Uterus (tissue), 4 donors: ENCODE data around the gene PRR23E. TPM values are rescaled to one million over a fixed set of nuclear protein-coding genes. Genes with fewer than 3 reads are reported as not detected.

Experiments used
- DNase-seq, 2 donors: peaks; one replicate each; pipeline ENCODE4 v3.0.0-alpha.2; 2019 to 2020
- H3K27ac ChIP-seq, 2 donors: fragments of 200-600 bp; sonication (generic); 1 replicate in 1 of 2; 2 replicates in 1 of 2; pipeline ENCODE4 v1.5.1; 2016 to 2018
- H3K27me3 ChIP-seq, 2 donors: fragments of 200-600 bp; sonication (generic); one replicate each; pipeline ENCODE4 v1.5.1; 2018 to 2019; ENCODE audit warnings: control low read depth in 1 of 2
- H3K36me3 ChIP-seq, 2 donors: fragments of 200-600 bp; sonication (generic); one replicate each; pipeline ENCODE4 v1.5.1; 2019; ENCODE audit warnings: control low read depth in 1 of 2
- H3K4me1 ChIP-seq, 2 donors: fragments of 200-600 bp; sonication (generic); one replicate each; pipeline ENCODE4 v1.5.1; 2018 to 2019; ENCODE audit warnings: control low read depth in 1 of 2
- H3K4me3 ChIP-seq, 2 donors: fragments of 200-600 bp; sonication (generic); 1 replicate in 1 of 2; 2 replicates in 1 of 2; pipeline ENCODE4 v1.5.1; 2018 to 2019; ENCODE audit warnings: mild to moderate bottlenecking in 1 of 2
- H3K9me3 ChIP-seq, 2 donors: fragments of 200-600 bp; sonication (generic); one replicate each; pipeline ENCODE4 v1.5.1; 2019; ENCODE audit warnings: control low read depth in 1 of 2
- CTCF ChIP-seq, 4 experiments: fragments of 200-600 bp in 2 of 4; fragments of 450-650 bp in 2 of 4; sonication (generic) in 2 of 4; IDR thresholded peaks; one replicate each; pipeline ENCODE4 v1.5.1; 2016 to 2019; ENCODE audit warnings: antibody characterized with exemption in 4 of 4, mild to moderate bottlenecking in 2 of 4, moderate library complexity in 1 of 4
- POLR2A ChIP-seq, 2 donors: fragments of 450-650 bp; IDR thresholded peaks; one replicate each; pipeline ENCODE4 v1.6.1; 2016; ENCODE audit warnings: antibody characterized with exemption in 2 of 2, mild to moderate bottlenecking in 1 of 2, moderate library complexity in 1 of 2
- intact Hi-C: fragments of 100-400 bp; cut with DNase I; formaldehyde crosslinking; loops from one replicate; pipeline ENCODE4 v1.15.1; 2023; ENCODE audit warnings: low total_unique reads
- total RNA-seq, 4 donors: library from RNA; depleted of rRNA in 3 of 4; stranded (reverse); fragments of >200 nt in 3 of 4; gene quantifications; one replicate each; pipeline versions ENCODE4 v1.1.0 to v1.2.4, GENCODE V29; 2014 to 2023
- donor health status: DM: yes; HTN: yes; CAD: no.

PRR23E gene
- total RNA-seq, 4 donors from 2014 or later: not detected

GRCh38 chr3:127182848-127183714 is 9.8 kb upstream of the PRR23E start:
- Histone ChIP-seq H3K27ac (no peak overlapping the region), H3K4me1 (no peaks in the 10 kb centered on the region), H3K36me3 (no peaks in the 10 kb centered on the region), H3K4me3 (no peak overlapping the region), H3K9me3 (no peaks in the 10 kb centered on the region), H3K27me3 (no peaks in the 10 kb centered on the region)
- intact Hi-C loops: no loop called here
- TF ChIP-seq CTCF (IDR thresholded peaks at IDR 0.05): no peak
- no peak for TF ChIP-seq POLR2A (IDR thresholded peaks at IDR 0.05)
- no peak for DNase-seq

DNA sequence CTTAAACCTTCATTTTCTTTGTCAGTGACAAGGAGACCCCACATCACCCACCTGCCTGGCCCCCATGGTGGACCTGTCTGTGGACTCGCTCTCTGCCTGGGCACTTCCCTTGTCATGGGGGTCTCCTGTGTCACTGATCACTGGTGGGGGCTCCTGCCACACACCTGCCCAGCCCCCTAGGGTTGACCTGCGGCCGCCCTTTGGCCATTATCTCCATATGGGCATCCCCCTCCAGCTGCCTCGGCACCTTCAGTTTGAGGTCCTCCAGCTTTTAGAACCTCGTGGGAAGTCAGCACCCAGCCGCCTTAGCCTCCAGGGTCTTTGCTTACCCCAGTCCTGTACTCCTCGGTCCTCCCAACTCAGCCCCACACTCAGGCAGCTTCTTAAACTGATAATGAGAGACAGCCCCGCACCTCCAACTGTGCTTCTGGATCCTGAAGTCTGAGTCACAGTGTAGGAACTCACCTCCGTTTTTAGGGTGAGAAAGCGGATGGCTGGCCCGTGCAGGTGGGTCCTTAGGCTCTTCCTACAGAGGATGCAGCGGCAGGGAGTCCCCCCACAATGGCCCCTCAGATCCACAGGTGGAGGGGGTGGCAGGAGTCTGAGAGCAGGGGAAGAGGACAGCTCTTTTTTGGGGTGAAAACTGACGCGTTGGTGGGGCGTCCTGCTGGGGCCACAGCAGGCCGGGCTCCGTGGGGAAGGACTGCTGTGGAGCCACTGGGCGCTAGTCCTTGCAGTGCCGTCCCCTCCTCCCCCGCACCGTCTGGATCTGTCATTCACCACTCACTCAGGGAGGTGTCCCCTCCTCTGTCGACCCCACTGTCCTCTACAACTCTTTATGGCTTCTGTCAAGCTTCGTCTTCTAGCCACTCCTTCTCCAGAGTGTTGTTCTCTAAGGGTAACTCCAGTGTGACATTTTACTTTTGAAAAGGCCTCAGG is 8.7 kb upstream of the PRR23E start:
- Histone ChIP-seq H3K27ac (no peak overlapping the region), H3K36me3 (no peaks in the 10 kb centered on the region), H3K9me3 (no peaks in the 10 kb centered on the region), H3K27me3 (no peaks in the 10 kb centered on the region), H3K4me3 (no peak overlapping the region), H3K4me1 (no peaks in the 10 kb centered on the region)
- intact Hi-C loops: no loop called here
- no peak for DNase-seq
- TF ChIP-seq CTCF (IDR thresholded peaks at IDR 0.05) (no peak), POLR2A (IDR thresholded peaks at IDR 0.05) (no peak)

DNA sequence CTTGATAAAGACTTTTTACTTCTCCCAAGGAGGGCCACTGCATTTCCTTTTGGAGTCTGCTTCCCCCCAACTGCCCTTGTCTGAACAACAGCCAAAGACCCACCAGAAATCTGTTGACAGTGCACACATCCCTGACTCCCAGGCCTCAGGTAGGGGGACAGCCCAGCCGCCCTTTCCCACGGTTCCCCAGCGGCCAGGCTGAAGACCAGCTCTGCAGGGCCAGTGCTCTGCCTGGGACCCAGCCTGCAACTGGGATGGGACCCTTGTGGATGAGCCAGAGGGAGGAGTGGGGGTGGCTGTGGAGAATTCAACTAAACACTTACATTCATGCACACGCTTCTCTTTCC is 8.1 kb upstream of the PRR23E start:
- no peaks in the 10 kb centered on the region for H3K9me3 ChIP-seq
- no peak for DNase-seq
- no peaks in the 10 kb centered on the region for H3K36me3 ChIP-seq
- no peak for TF ChIP-seq POLR2A (IDR thresholded peaks at IDR 0.05)
- TF ChIP-seq CTCF (IDR thresholded peaks at IDR 0.05): no peak
- H3K4me1 ChIP-seq: no peaks in the 10 kb centered on the region
- no peaks in the 10 kb centered on the region for H3K27me3 ChIP-seq
- intact Hi-C loops: no loop called here
- H3K27ac ChIP-seq: no peak overlapping the region
- no peak overlapping the region for H3K4me3 ChIP-seq

DNA sequence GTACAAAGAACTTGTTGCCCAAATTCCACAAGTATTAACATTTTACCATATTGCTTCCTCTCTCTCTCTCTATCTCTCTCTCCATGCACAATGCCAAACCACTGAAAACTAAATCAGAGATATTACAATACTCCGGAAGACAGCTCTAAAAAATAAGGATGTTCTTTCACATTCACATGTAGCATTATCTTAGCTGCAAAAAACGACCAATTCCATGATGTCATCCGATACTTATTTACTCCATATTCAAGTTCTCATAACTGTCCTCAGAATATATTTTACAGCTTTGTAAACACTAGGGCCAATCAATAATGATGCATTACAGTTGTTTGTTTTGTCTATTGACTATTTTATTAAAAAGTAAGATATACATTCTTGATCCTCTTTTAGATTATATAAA is 7.7 kb upstream of the PRR23E start:
- TF ChIP-seq CTCF (IDR thresholded peaks at IDR 0.05) (no peak), POLR2A (IDR thresholded peaks at IDR 0.05) (no peak)
- H3K27ac ChIP-seq: no peak overlapping the region
- no peaks in the 10 kb centered on the region for H3K36me3 ChIP-seq
- H3K4me3 ChIP-seq: no peak overlapping the region
- H3K4me1 ChIP-seq: no peaks in the 10 kb centered on the region
- no peaks in the 10 kb centered on the region for H3K9me3 ChIP-seq
- intact Hi-C loops: no loop called here
- DNase-seq: no peak
- no peaks in the 10 kb centered on the region for H3K27me3 ChIP-seq
